ENCODE results near the gene HSD17B3.
"Not testable (repeated sequence)": the region's sequence is repeated elsewhere in the genome, so short reads cannot be mapped to it uniquely, and the experiment has no call there.

The HSD17B3 gene

DNA sequence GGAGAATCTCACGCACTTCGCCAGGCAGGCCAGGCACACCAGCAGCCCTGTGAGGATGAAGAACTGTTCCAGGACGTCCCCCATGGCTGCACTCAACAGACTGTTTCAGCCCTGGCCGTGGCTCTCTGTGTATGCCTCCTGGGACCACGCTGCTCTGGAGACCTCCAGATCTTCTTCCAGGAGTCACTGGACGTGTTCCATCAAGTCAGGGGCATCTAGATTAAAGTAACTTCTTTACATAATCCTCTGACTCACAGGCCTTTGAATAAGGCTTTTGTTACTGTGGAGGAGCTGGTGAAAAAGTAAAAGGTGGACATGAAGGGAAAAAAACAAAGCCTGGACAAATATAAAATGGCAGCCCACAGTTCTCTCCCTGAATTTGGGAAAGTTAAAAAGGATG lies at the start of gene HSD17B3:
Gene HSD17B3 (minus strand): TSS at position 156 of the 400 bp plus-strand sequence. CDS start 72 bp downstream, at position 84.
- DNase-seq, result no peak

- no peak for DNase-seq
Observed at GRCh38 chr9:96350866-96351265, 48.9 kb upstream of the HSD17B3 start.

GRCh38 chr9:96348261-96348660 lies 46.3 kb upstream of the HSD17B3 start:
- no peak for DNase-seq

DNA sequence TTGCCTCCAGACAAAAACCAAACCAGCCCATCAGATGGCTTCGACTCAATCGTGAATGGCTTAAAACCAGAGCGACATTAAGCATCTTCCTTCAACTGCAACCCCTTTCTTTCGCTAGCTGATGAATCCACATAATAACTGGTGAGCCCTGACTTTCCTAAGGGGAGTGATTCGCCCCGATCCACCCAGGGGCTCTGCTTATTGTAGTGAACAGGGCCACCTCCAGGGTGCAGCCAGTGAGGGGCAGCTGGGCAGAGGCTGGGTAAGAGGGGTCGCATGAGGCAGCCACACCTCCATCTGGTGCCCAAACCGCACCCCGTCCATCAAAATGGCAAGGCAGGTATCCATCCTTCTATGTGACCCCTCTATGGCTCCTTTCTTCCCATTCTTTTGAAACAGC lies 43.6 kb upstream of the HSD17B3 start:
- no peak for DNase-seq

DNA sequence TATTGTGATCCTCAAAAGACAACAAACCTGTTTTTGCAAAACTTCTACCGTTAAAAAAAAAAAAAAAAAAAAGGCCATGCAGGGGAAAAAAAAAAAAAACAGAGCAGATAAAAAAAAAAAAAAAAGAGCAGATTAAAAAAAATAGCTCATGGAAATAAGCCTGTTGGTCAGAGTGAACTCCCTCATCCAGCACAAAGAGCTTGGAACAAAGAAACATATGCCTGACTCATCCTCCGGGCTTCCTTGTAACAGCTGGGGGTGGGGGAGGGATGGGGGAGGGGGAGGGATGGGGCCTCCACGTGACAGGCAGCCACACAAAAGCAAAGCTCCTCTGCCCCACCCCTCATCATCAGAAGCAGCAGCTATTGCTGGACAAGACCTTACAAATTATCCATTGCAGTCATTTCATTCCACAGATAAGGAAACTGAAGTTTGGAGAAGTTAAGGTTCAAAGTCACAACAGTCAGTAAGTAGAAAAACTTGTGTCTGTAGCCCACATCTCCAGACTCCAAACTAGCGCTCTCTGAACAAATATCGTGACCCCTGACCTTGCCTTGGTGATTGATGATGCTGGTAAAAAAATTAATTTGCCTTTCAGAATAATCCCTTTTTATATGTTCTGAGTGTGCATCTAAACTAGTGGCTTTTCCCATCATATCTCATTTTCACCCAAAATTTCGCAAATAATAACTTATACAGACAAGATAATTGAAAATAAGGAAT lies 42.6 kb upstream of the HSD17B3 start:
- no peak for DNase-seq

GRCh38 chr9:96343515-96344360 lies 41.8 kb upstream of the HSD17B3 start:
- no peak for DNase-seq

GRCh38 chr9:96342571-96343245 lies 40.7 kb upstream of the HSD17B3 start:
- DNase-seq, result no peak

DNA sequence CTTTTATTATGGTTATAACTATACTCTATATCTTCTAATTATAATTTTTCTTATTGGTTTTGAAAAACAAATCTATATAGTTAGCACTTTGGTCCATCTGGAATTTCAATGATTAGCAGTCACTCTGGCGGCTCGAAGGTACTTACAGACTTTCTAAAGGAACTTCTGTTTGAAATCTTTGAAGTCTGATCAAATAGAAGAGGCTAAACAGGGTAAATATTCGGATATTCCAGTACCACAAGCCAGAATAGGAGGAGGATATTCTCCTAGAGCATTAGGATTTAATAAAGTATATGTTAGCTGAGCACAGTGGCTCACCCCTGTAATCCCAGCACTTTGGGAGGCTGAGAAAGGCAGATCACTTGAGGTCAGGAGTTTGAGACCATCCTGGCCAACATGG lies 38.7 kb upstream of the HSD17B3 start:
- DNase-seq, result no peak

- no peak for DNase-seq
Observed at GRCh38 chr9:96338299-96338698, 36.3 kb upstream of the HSD17B3 start.

- DNase-seq, result no peak
Observed at GRCh38 chr9:96333958-96334357, 32.0 kb upstream of the HSD17B3 start.

DNA sequence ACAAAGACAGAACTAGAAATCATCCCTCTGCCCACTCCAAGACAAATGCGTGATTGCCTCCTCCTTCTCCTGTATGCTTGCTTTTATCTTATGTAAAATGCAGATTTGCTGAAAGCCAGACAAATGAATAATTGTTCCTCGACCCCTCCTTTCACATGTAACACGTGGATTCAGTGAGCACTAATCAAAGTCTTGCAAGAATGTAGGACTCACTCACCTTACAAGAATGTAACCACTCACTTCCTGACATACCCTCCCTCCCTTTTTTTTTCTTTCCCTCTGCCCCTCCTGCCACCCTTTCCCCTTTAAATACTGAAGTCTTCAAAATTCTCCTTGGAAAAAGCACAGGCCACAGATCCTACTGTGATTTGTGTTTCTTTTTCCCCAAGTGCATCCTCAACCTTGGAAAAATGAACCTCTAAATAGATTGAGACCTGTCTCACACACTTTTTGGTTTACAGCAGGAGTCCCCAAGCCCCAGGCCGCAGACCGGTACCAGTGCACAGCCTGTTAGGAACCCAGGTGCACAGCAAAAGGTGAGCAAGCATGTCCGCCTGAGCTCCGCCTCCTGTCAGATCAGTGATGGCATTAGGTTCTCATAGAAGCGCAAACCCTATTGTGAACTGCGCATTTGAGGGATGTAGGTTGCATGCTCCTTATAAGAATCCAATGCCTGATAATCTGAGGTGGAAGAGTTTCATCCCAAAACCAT lies 29.4 kb upstream of the HSD17B3 start:
- no peak for DNase-seq

DNA sequence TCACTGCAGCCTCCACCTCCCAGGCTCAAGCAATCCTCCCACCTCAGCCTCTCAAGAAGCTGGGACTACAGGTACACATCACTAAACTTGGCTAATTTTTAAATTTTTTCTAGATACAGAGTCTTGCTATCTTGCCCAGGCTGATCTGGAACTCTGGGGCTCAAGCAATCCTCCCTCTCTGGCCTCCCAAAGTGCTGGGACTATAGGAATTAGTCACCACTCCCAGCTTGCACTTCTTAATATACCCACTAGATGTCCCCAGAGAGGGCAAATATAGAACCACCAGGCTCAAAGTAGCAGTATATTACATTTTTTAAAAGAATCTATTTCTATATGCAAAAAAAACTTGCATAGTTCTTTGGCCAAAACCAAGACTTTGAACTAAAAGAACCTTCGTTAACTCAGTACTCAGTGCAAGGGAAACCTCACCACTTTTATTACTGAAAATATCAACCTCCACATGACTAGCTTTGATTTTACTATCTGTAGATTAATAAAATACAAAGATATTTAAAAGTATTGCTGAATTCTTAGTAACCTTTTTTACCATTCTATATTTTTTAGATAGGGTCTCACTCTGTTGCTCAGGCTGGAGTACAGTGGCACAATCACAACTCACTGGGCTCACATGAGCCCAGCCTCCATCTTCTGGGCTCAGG lies 25.8 kb upstream of the HSD17B3 start:
- no peak for DNase-seq

DNA sequence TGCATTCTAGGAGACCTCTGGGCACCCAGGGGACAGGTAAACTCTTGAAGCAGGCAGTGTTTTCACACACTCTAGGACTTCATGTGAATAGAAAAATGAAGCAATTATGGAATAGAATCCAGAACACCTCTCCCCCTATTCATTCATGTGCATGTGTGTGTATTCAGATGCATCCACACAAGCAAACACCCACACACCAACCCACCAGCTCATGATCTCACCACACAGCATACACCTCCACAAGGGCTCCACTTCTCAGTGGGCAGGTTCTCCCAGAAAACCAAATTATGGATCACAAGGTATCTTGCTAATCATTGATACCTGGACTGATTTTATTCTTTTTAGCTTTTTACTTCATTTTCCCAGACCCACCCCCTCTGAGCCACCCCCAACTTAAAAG lies 21.2 kb upstream of the HSD17B3 start:
- DNase-seq, result no peak

DNA sequence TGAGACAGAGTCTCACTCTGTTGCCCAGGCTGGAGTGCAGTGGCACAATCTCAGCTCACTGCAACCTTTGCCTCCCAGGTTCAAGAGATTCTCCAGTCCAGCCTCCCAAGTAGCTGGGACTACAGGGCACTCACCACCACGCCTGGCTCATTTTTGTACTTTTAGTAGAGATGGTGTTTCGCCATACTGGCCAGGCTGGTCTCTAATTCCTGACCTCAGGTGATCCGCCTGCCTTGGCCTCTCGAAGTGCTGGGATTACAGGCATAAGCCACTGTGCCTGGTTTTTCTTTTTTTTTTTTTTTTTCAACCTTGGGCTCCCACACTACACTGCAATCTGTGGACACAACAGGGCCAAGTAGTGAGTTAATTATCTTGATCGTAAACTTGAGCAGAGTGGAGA lies 20.8 kb upstream of the HSD17B3 start:
- DNase-seq, result not testable (repeated sequence)

DNA sequence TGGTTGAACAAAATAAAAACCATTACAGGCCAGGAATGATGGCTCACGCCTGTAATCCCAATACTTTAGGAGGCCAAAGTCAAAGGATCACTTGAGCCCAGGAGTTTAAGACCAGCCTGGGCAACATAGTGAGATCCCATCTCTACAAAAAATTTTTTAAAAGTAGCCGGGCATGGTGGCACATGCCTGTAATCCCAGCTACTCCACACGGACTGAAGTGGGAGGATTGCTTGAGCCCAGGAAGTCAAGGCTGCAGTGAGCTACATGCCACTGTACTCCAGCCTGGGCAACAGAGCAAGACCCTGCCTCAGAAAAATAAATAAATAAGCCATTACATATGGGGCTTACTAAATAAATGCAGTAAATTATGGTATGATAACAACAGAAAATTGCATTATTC lies 20.2 kb upstream of the HSD17B3 start:
- DNase-seq, result not testable (repeated sequence)

DNA sequence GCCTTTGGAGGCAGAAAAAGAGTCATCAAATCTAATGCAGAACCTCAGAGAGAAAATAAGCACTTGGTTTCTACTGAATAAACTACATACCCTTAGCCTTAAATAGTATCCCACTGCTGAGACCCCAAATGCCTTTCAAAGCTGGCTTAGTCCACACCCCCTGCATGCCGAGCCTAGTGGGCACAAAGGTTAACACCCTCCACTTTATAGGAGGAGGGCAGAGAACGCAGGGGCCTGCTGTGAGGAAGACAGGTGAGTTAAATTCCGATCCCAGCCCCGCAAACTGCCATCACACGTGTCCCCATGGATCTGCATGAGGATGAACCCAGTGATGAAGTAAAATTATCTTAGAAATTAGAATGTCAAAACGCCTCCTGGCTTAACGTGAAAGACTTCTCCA lies 19.5 kb upstream of the HSD17B3 start:
- no peak for DNase-seq

DNA sequence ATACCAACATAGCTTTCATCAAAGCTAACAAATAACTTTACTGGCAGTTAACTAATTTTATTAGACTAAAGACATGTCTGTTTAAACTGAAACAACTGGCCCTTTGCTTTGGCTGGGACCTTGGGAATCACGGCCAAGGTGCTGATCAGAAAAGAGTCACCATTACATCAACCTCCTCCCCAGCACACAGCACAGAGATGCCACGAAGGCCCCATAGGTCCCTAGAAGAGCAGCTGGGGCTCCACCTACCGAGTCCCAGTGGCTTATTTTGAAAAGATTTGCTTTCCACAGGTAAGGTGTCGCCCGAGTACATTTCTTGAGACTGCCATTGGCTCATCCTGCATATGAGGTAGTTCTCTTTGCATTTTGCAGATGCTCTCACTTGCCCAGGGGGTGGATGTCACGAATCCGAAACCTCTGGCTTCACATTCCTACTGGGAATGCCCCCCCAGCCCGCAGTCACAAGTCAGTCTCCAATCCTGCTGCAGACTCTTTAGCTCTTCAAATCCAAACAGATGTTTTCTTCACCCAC lies 18.8 kb upstream of the HSD17B3 start:
- no peak for DNase-seq

DNA sequence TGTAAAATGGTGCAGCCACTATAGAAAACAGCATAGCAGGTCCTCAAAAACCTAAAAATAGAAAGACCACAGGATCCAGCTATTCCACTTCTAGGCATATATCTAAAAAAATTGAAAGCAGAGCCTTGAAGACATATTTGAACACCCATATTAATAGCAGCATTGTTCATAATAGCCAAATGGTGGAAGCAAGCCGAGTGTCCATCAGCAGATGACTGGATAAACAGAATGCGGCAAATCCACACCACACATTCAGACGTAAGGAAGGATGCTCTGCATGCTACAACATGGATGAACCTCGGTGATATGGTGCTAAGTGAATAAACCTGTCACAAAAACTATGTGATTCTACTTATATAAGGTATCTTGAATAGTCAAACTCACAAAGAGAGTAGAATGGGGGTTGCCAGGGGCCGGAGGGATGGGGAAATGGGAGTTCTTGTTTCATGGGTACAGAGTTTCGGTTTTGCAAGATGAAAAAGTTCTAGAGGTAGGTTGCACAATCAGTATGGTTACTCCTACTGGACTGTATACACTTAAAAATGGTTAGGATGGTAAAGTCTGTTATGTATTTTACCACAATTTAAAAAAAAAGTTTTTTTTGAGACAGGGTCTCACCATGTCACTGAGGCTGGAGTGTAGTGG lies 17.1 kb upstream of the HSD17B3 start:
- no peak for DNase-seq

- no peak for DNase-seq
Observed at GRCh38 chr9:96317335-96317980, 15.5 kb upstream of the HSD17B3 start.

GRCh38 chr9:96309850-96310249 lies 7.9 kb upstream of the HSD17B3 start:
- DNase-seq, result no peak

DNA sequence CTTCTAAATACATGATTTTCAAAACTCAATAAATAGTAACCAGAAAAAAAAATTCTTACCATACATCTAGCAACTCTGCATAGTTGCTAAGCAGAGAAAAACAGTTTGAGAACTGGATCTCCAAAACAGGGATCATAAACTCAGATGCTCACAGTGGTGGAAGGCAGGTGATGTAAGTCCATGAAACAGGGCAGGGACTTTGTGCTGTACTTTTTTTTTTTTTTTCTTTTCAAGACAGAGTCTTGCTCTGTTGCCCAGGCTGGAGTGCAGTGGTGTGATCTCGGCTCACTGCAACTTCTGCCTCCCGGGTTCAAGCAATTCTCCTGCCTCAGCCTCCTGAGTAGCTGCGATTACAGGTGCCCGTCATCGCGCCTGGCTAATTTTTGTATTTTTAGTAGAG lies 5.0 kb upstream of the HSD17B3 start:
- not testable (repeated sequence) for DNase-seq

Data from NCI-H1436 treated with DMSO at 0.1 percent for 48 hours (cell line).